ENCODE data around the gene PANK1.

- TF ChIP-seq, protein P1, sequence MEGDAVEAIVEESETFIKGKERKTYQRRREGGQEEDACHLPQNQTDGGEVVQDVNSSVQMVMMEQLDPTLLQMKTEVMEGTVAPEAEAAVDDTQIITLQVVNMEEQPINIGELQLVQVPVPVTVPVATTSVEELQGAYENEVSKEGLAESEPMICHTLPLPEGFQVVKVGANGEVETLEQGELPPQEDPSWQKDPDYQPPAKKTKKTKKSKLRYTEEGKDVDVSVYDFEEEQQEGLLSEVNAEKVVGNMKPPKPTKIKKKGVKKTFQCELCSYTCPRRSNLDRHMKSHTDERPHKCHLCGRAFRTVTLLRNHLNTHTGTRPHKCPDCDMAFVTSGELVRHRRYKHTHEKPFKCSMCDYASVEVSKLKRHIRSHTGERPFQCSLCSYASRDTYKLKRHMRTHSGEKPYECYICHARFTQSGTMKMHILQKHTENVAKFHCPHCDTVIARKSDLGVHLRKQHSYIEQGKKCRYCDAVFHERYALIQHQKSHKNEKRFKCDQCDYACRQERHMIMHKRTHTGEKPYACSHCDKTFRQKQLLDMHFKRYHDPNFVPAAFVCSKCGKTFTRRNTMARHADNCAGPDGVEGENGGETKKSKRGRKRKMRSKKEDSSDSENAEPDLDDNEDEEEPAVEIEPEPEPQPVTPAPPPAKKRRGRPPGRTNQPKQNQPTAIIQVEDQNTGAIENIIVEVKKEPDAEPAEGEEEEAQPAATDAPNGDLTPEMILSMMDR (IDR thresholded peaks at IDR 0.05): no peak
- no peak for TF ChIP-seq POLR2A (IDR thresholded peaks at IDR 0.05)
Observed at GRCh38 chr10:89553064-89553734, 91.8 kb downstream of the PANK1 start.

All from testis (tissue), 2 donors.